H9 (cell line): ENCODE measurements around the gene TEX10. TPM values are rescaled to one million over a fixed set of nuclear protein-coding genes. Genes with fewer than 3 reads are reported as not detected.

Source experiments
- DNase-seq: peaks from one replicate; pipeline ENCODE4 v3.0.0-alpha.2; 2017
- H2AFZ ChIP-seq: one replicate; pipeline ENCODE4 v1.6.1; 2013; ENCODE audit warnings: mild to moderate bottlenecking, low read length, control low read depth, moderate library complexity
- H2AK5ac ChIP-seq: 2 replicates; pipeline ENCODE4 v1.6.1; 2013; ENCODE audit warnings: low read length, control low read depth, mixed read lengths; ENCODE audit not compliant: insufficient read length
- H2BK120ac ChIP-seq: one replicate; pipeline ENCODE4 v1.6.1; 2013; ENCODE audit warnings: low read depth, mild to moderate bottlenecking, low read length, control low read depth, inconsistent platforms; ENCODE audit not compliant: poor library complexity, severe bottlenecking
- H2BK12ac ChIP-seq: 2 replicates; pipeline ENCODE4 v1.6.1; 2013; ENCODE audit warnings: low read length, control low read depth, mixed read lengths, low read depth; ENCODE audit not compliant: insufficient read length
- H2BK15ac ChIP-seq: 2 replicates; pipeline ENCODE4 v1.6.1; 2013; ENCODE audit warnings: low read depth, low read length, control low read depth
- H2BK20ac ChIP-seq: one replicate; pipeline ENCODE4 v1.6.1; 2013; ENCODE audit warnings: low read depth, mild to moderate bottlenecking, low read length, control low read depth, inconsistent platforms; ENCODE audit not compliant: poor library complexity, severe bottlenecking
- H2BK5ac ChIP-seq: 2 replicates; pipeline ENCODE4 v1.6.1; 2013; ENCODE audit warnings: low read length, control low read depth, mixed read lengths; ENCODE audit not compliant: insufficient read length
- H3K14ac ChIP-seq: 2 replicates; pipeline ENCODE4 v1.6.1; 2013; ENCODE audit warnings: low read length, control low read depth; ENCODE audit not compliant: insufficient read depth
- H3K18ac ChIP-seq: 2 replicates; pipeline ENCODE4 v1.6.1; 2013; ENCODE audit warnings: low read depth, mild to moderate bottlenecking, mixed read lengths, low read length, control low read depth; ENCODE audit not compliant: insufficient read length
- H3K23ac ChIP-seq: 2 replicates; pipeline ENCODE4 v1.6.1; 2013; ENCODE audit warnings: low read length, control low read depth, mixed read lengths, low read depth; ENCODE audit not compliant: insufficient read length
- H3K23me2 ChIP-seq: 2 replicates; pipeline ENCODE4 v1.6.1; 2013; ENCODE audit warnings: low read depth, mild to moderate bottlenecking, mixed read lengths, low read length, control low read depth; ENCODE audit not compliant: insufficient read length, poor library complexity, severe bottlenecking
- H3K27ac ChIP-seq: 2 replicates; pipeline ENCODE4 v1.5.1; 2013; ENCODE audit warnings: low read length, control low read depth, mixed read lengths, low read depth; ENCODE audit not compliant: insufficient read length
- H3K27me3 ChIP-seq: 2 replicates; pipeline ENCODE4 v1.6.1; 2013; ENCODE audit warnings: low read length, control low read depth, inconsistent platforms; ENCODE audit not compliant: insufficient read depth
- H3K4ac ChIP-seq: 2 replicates; pipeline ENCODE4 v1.6.1; 2013; ENCODE audit warnings: low read depth, mild to moderate bottlenecking, control low read depth, inconsistent platforms, low read length, moderate library complexity
- H3K4me1 ChIP-seq: 2 replicates; pipeline ENCODE4 v1.6.1; 2013; ENCODE audit warnings: low read length, control low read depth, inconsistent platforms; ENCODE audit not compliant: insufficient read depth
- H3K4me2 ChIP-seq: 2 replicates; pipeline ENCODE4 v1.6.1; 2013; ENCODE audit warnings: low read length, control low read depth, mixed read lengths; ENCODE audit not compliant: insufficient read length, insufficient read depth
- H3K56ac ChIP-seq: 2 replicates; pipeline ENCODE4 v1.6.1; 2013; ENCODE audit warnings: low read depth, mild to moderate bottlenecking, mixed read lengths, low read length, control low read depth; ENCODE audit not compliant: insufficient read length
- H3K79me1 ChIP-seq: 2 replicates; pipeline ENCODE4 v1.6.1; 2013; ENCODE audit warnings: low read depth, mild to moderate bottlenecking, moderate library complexity, low read length, control low read depth, inconsistent platforms; ENCODE audit not compliant: insufficient read depth, poor library complexity, severe bottlenecking
- H3K79me2 ChIP-seq: 2 replicates; pipeline ENCODE4 v1.6.1; 2013; ENCODE audit warnings: low read length, control low read depth, inconsistent platforms; ENCODE audit not compliant: insufficient read depth
- H3K9ac ChIP-seq: 2 replicates; pipeline ENCODE4 v1.6.1; 2013; ENCODE audit warnings: low read length, control low read depth, mixed read lengths; ENCODE audit not compliant: insufficient read length; ENCODE audit errors: extremely low read depth
- H3K9me3 ChIP-seq: one replicate; pipeline ENCODE4 v1.6.1; 2013; ENCODE audit warnings: low read depth, low read length, inconsistent platforms; ENCODE audit not compliant: control insufficient read depth
- H3T11ph ChIP-seq: one replicate; pipeline ENCODE4 v1.6.1; 2013; ENCODE audit warnings: mild to moderate bottlenecking, low read length, control low read depth, inconsistent platforms
- H4K20me1 ChIP-seq: one replicate; pipeline ENCODE4 v1.6.1; 2013; ENCODE audit not compliant: control insufficient read depth, insufficient read length, insufficient read depth
- H4K5ac ChIP-seq: 2 replicates; pipeline ENCODE4 v1.6.1; 2013; ENCODE audit warnings: low read depth, mild to moderate bottlenecking, mixed read lengths, low read length, control low read depth; ENCODE audit not compliant: insufficient read length
- H4K8ac ChIP-seq: replicated peaks from 2 replicates; pipeline ENCODE4 v1.6.1; 2013; ENCODE audit warnings: low read length, control low read depth, mixed read lengths, low read depth; ENCODE audit not compliant: insufficient read length
- H4K91ac ChIP-seq: 2 replicates; pipeline ENCODE4 v1.6.1; 2013; ENCODE audit warnings: low read depth, mild to moderate bottlenecking, moderate library complexity, mixed read lengths, low read length, control low read depth; ENCODE audit not compliant: insufficient read length
- H3K27ac Mint-ChIP-seq, 3 experiments: 2 replicates in 2 of 3; 3 replicates in 1 of 3; pipeline ENCODE4 v1.8.0; 2020 to 2021; ENCODE audit warnings: mixed read lengths in 3 of 3, mild to moderate bottlenecking in 1 of 3, moderate library complexity in 1 of 3
- H3K27me3 Mint-ChIP-seq: 2 replicates; pipeline ENCODE4 v1.8.0; 2021; ENCODE audit warnings: low read depth, mild to moderate bottlenecking, moderate library complexity, mixed read lengths
- H3K36me3 Mint-ChIP-seq, 3 experiments: 2 replicates in 2 of 3; 3 replicates in 1 of 3; pipeline ENCODE4 v1.8.0; 2020 to 2021; ENCODE audit warnings: low read depth in 3 of 3, mixed read lengths in 3 of 3; ENCODE audit not compliant: insufficient read depth in 1 of 3
- H3K4me1 Mint-ChIP-seq, 2 experiments: 2 replicates each; pipeline ENCODE4 v1.8.0; 2020; ENCODE audit warnings: mixed read lengths in 2 of 2
- H3K4me3 Mint-ChIP-seq, 2 experiments: 2 replicates in 1 of 2; 3 replicates in 1 of 2; pipeline ENCODE4 v1.8.0; 2020 to 2021; ENCODE audit warnings: mild to moderate bottlenecking in 2 of 2, mixed read lengths in 2 of 2, moderate library complexity in 1 of 2
- H3K9me3 Mint-ChIP-seq, 2 experiments: 2 replicates in 1 of 2; 3 replicates in 1 of 2; pipeline ENCODE4 v1.8.0; 2020; ENCODE audit warnings: mild to moderate bottlenecking in 2 of 2, mixed read lengths in 2 of 2, moderate library complexity in 1 of 2
- WGBS: extraction: QIAGEN DNeasy Blood & Tissue Kit; methylation state at CpG from one replicate; pipeline ENCODE4 v1.1.7; 2013; ENCODE audit warnings: missing lambda C conversion rate, low lambda C conversion rate, mixed read lengths; ENCODE audit not compliant: insufficient read length; ENCODE audit errors: extremely low coverage; 5-methylcytosine and 5-hydroxymethylcytosine counted together
- total RNA-seq: library from RNA; stranded (reverse); gene quantifications from 2 replicates; pipeline ENCODE4 v1.2.1, GENCODE V29; 2021
- TF ChIP-seq, protein P1 (sequence below): fragments of 200-600 bp; sonication (generic); conservative IDR thresholded peaks from 3 replicates; pipeline ENCODE4 v1.8.0; 2021; ENCODE audit warnings: antibody characterized with exemption, mild to moderate bottlenecking

The TEX10 gene
- total RNA-seq, 1 experiment from 2014 or later: 70.8 TPM

DNA sequence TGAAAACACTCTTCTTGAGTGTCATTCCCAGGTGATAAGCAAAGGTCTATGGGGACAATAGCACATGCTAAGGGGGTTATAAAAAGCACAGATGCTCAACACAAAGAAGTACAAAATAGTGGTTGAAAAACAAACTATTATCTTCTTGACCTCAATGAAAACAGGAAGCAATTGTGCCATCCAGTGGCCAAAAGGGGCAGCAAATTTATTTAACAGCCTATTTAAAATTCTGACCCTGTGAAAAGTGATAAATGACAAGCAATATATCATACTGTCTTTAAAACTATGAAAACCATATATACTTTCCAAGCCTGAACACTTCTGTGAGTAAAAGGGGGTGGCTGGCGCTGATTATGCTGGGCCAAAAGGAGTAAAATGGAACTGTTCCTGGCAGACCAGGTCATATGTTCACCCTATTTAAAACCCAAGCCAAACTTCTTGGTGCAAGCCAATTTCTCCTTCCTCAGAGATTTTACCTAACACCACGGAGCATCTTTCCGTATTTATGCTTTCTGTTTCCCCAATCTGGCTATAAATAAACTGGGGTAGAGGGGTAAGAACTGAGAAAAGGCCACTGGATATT, 29.7 kb downstream of the TEX10 start:
- Histone ChIP-seq H4K20me1 (no peaks in the 10 kb centered on the region), H3K9me3 (no peaks in the 10 kb centered on the region), H2BK120ac (no peak overlapping the region), H4K8ac (no peak overlapping the region), H2BK5ac (no peak overlapping the region), H3K56ac (no peak overlapping the region), H3K14ac (no peak overlapping the region), H3K4ac (no peak overlapping the region), H3K18ac (no peak overlapping the region), H3K79me1 (peaks cover 2% of the 10 kb centered on the region), H3K9ac (no peak overlapping the region), H3K27ac (no peak overlapping the region), H3K4me1 (no peaks in the 10 kb centered on the region), H3K27me3 (no peaks in the 10 kb centered on the region), H3K4me2 (no peak overlapping the region), H2AK5ac (no peak overlapping the region), H3K23ac (no peak overlapping the region), H2AFZ (no peak overlapping the region), H4K5ac (no peak overlapping the region), H3K23me2 (no peaks in the 10 kb centered on the region), H2BK12ac (no peak overlapping the region), H3T11ph (no peak overlapping the region), H4K91ac (no peak overlapping the region), H2BK15ac (no peak overlapping the region), H3K79me2 (peaks cover 2% of the 10 kb centered on the region; the same call in 1 of the 2 replicates), H2BK20ac (no peak overlapping the region)
- TF ChIP-seq, protein P1, sequence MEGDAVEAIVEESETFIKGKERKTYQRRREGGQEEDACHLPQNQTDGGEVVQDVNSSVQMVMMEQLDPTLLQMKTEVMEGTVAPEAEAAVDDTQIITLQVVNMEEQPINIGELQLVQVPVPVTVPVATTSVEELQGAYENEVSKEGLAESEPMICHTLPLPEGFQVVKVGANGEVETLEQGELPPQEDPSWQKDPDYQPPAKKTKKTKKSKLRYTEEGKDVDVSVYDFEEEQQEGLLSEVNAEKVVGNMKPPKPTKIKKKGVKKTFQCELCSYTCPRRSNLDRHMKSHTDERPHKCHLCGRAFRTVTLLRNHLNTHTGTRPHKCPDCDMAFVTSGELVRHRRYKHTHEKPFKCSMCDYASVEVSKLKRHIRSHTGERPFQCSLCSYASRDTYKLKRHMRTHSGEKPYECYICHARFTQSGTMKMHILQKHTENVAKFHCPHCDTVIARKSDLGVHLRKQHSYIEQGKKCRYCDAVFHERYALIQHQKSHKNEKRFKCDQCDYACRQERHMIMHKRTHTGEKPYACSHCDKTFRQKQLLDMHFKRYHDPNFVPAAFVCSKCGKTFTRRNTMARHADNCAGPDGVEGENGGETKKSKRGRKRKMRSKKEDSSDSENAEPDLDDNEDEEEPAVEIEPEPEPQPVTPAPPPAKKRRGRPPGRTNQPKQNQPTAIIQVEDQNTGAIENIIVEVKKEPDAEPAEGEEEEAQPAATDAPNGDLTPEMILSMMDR: peak; percentile 81
- Mint-ChIP-seq H3K27ac (peak overlapping the region in 1 of 3 experiments; percentile 30; a peak in 2 of 7 replicates), H3K27me3 (no peaks in the 10 kb centered on the region), H3K9me3 (no peaks in the 10 kb centered on the region), H3K4me1 (no peaks in the 10 kb centered on the region; a peak in 1 of 4 replicates), H3K4me3 (no peak overlapping the region), H3K36me3 (peaks cover 35 to 65% (median 53%) of the 10 kb centered on the region in 3 experiments)
- no CpG with 5 or more reads among the region's 3 CpGs for WGBS
- no peak for DNase-seq
